ENCODE results near the gene ZBTB39.
"Not testable (repeated sequence)": the region's sequence is repeated elsewhere in the genome, so short reads cannot be mapped to it uniquely, and the experiment has no call there.

ZBTB39 gene

DNA sequence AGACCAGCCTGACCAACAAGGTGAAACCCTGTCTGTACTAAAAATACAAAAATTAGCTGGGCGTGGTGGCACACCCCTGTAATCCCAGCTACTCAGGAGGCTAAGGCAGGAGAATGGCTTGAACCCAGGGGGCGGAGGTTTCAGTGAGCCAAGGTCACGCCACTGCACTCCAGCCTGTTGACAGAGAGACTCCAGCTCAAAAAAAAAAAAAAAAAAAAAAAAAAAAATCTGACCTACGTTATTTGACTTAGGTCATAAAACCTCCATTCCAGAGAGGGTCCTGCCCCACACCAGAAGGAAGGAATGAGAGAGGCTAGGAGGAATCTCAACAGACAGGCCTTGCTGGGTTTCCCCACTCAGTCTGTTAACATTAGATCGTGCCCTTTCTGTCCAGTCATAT is 12.0 kb upstream of the ZBTB39 start:
- not testable (repeated sequence) for H3K36me3 ChIP-seq (ENCODE audit: control insufficient read depth in 2 of 2, insufficient read depth in 2 of 2, low read length in 2 of 2); H3K4me3 ChIP-seq (ENCODE audit: low read length in 2 of 2); H3K27me3 ChIP-seq (ENCODE audit: control insufficient read depth in 2 of 2, insufficient read depth in 2 of 2, low read length in 2 of 2); H3K9me3 ChIP-seq (ENCODE audit: control insufficient read depth in 2 of 2, low read length in 2 of 2); H3K4me1 ChIP-seq (ENCODE audit: control insufficient read depth in 2 of 2, insufficient read depth in 2 of 2, low read length in 2 of 2); H3K9ac ChIP-seq (ENCODE audit: low read depth in 1 of 2, low read length in 2 of 2); H3K27ac ChIP-seq (ENCODE audit: low read depth in 2 of 2, low read length in 2 of 2)

DNA sequence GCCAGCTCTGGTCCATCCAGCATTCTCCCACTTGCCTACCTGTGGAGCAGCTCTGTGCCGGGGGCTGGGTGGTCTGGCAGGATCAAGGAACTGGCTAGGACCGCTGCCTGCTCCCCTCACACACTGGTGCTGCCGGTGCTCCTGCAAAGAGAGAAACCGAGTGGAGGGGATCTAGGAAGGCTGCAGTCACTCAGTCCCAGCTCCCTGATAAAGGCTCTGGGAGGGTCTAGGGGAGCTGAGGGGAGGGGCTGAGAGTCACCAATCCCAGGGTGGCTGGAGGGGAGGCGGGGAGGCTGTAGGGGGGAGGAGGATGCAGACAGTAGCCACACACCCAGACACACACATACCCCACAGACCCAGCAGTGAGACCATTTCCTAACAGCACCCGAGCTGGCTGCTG is 10.0 kb upstream of the ZBTB39 start, which contains the start of gene TAC3:
TSS of gene TAC3 (minus strand) at position 182 of the 400 bp plus-strand sequence. CDS start 732 bp downstream, outside the sequence.
- no peaks in the 10 kb centered on the region for H3K9me3 ChIP-seq (ENCODE audit: control insufficient read depth in 2 of 2, low read length in 2 of 2)
- H3K27me3 ChIP-seq (ENCODE audit: control insufficient read depth in 2 of 2, insufficient read depth in 2 of 2, low read length in 2 of 2): no peaks in the 10 kb centered on the region
- H3K36me3 ChIP-seq (ENCODE audit: control insufficient read depth in 2 of 2, insufficient read depth in 2 of 2, low read length in 2 of 2): no peaks in the 10 kb centered on the region
- no peak within 1 kb of the TSS for H3K9ac ChIP-seq (ENCODE audit: low read depth in 1 of 2, low read length in 2 of 2)
- H3K4me1 ChIP-seq (ENCODE audit: control insufficient read depth in 2 of 2, insufficient read depth in 2 of 2, low read length in 2 of 2): no peaks in the 10 kb centered on the region
- H3K27ac ChIP-seq (ENCODE audit: low read depth in 2 of 2, low read length in 2 of 2): no peak within 1 kb of the TSS
- H3K4me3 ChIP-seq (ENCODE audit: low read length in 2 of 2): no peak within 1 kb of the TSS

DNA sequence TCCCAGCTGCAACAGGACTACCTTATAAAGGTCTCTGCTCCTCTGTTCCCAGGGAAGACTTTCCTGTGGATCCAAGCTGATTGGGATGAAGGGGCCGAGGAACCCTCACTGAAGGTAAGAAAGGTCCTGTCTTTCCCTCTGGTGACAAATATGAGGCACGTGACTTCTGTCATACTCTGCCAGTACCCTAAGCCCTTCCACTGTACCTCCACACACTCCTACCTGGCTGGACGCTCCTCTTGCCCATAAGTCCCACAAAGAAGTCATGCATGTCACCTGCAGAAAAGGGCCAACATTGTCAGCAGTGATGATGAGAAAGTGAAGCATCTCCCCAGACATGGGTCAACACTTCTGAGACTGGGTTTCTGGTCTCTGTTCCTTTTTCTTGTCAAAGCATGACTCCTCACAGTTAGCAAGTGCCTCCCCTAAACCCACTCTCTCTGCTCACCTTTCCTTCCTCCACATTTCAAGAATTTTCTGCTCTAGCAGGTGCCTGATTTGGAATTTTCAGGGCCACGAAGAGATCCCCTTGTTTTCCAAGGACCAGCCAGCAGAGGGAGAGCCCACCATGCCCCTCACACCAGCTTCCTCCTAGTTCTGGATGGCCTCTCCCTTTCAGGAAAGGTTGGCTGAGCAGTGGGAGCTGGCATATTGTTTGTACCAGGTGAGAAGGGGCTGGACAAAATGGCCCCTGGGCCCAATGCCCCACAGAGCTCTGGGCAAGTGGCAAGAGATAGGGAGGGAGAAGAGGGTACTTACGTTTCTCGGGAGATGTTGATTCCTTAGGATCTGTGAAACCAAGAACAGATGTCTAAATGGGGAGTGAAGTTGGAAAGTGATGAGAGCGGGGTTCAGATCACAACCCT is 6.5 kb upstream of the ZBTB39 start:
- Histone ChIP-seq H3K9me3 (ENCODE audit: control insufficient read depth in 2 of 2, low read length in 2 of 2) (no peaks in the 10 kb centered on the region), H3K27ac (ENCODE audit: low read depth in 2 of 2, low read length in 2 of 2) (no peak overlapping the region), H3K9ac (ENCODE audit: low read depth in 1 of 2, low read length in 2 of 2) (no peak overlapping the region), H3K27me3 (ENCODE audit: control insufficient read depth in 2 of 2, insufficient read depth in 2 of 2, low read length in 2 of 2) (no peaks in the 10 kb centered on the region), H3K4me1 (ENCODE audit: control insufficient read depth in 2 of 2, insufficient read depth in 2 of 2, low read length in 2 of 2) (no peaks in the 10 kb centered on the region), H3K36me3 (ENCODE audit: control insufficient read depth in 2 of 2, insufficient read depth in 2 of 2, low read length in 2 of 2) (no peaks in the 10 kb centered on the region), H3K4me3 (ENCODE audit: low read length in 2 of 2) (no peak overlapping the region)

GRCh38 chr12:57011438-57012424 is 5.4 kb upstream of the ZBTB39 start:
- no peak overlapping the region for H3K27ac ChIP-seq (ENCODE audit: low read depth in 2 of 2, low read length in 2 of 2)
- no peaks in the 10 kb centered on the region for H3K27me3 ChIP-seq (ENCODE audit: control insufficient read depth in 2 of 2, insufficient read depth in 2 of 2, low read length in 2 of 2)
- peaks cover 2 to 3% of the 10 kb centered on the region in 2 donors for H3K4me1 ChIP-seq (ENCODE audit: control insufficient read depth in 2 of 2, insufficient read depth in 2 of 2, low read length in 2 of 2)
- no peak overlapping the region for H3K4me3 ChIP-seq (ENCODE audit: low read length in 2 of 2)
- H3K9me3 ChIP-seq (ENCODE audit: control insufficient read depth in 2 of 2, low read length in 2 of 2): no peaks in the 10 kb centered on the region
- no peak overlapping the region for H3K9ac ChIP-seq (ENCODE audit: low read depth in 1 of 2, low read length in 2 of 2)
- no peaks in the 10 kb centered on the region for H3K36me3 ChIP-seq (ENCODE audit: control insufficient read depth in 2 of 2, insufficient read depth in 2 of 2, low read length in 2 of 2)

GRCh38 chr12:57010627-57011247 is 4.4 kb upstream of the ZBTB39 start:
- H3K9me3 ChIP-seq (ENCODE audit: control insufficient read depth in 2 of 2, low read length in 2 of 2): no peaks in the 10 kb centered on the region
- no peak overlapping the region for H3K27ac ChIP-seq (ENCODE audit: low read depth in 2 of 2, low read length in 2 of 2)
- no peak overlapping the region for H3K4me3 ChIP-seq (ENCODE audit: low read length in 2 of 2)
- no peak overlapping the region for H3K9ac ChIP-seq (ENCODE audit: low read depth in 1 of 2, low read length in 2 of 2)
- H3K36me3 ChIP-seq (ENCODE audit: control insufficient read depth in 2 of 2, insufficient read depth in 2 of 2, low read length in 2 of 2): no peaks in the 10 kb centered on the region
- no peaks in the 10 kb centered on the region for H3K27me3 ChIP-seq (ENCODE audit: control insufficient read depth in 2 of 2, insufficient read depth in 2 of 2, low read length in 2 of 2)
- peaks cover 5% of the 10 kb centered on the region in 2 donors for H3K4me1 ChIP-seq (ENCODE audit: control insufficient read depth in 2 of 2, insufficient read depth in 2 of 2, low read length in 2 of 2)

GRCh38 chr12:57009949-57010626 is 3.7 kb upstream of the ZBTB39 start:
- no peaks in the 10 kb centered on the region for H3K27me3 ChIP-seq (ENCODE audit: control insufficient read depth in 2 of 2, insufficient read depth in 2 of 2, low read length in 2 of 2)
- no peaks in the 10 kb centered on the region for H3K9me3 ChIP-seq (ENCODE audit: control insufficient read depth in 2 of 2, low read length in 2 of 2)
- H3K27ac ChIP-seq (ENCODE audit: low read depth in 2 of 2, low read length in 2 of 2): no peak overlapping the region
- peaks cover 5 to 11% of the 10 kb centered on the region in 2 donors for H3K4me1 ChIP-seq (ENCODE audit: control insufficient read depth in 2 of 2, insufficient read depth in 2 of 2, low read length in 2 of 2)
- no peak overlapping the region for H3K9ac ChIP-seq (ENCODE audit: low read depth in 1 of 2, low read length in 2 of 2)
- no peaks in the 10 kb centered on the region for H3K36me3 ChIP-seq (ENCODE audit: control insufficient read depth in 2 of 2, insufficient read depth in 2 of 2, low read length in 2 of 2)
- no peak overlapping the region for H3K4me3 ChIP-seq (ENCODE audit: low read length in 2 of 2)

DNA sequence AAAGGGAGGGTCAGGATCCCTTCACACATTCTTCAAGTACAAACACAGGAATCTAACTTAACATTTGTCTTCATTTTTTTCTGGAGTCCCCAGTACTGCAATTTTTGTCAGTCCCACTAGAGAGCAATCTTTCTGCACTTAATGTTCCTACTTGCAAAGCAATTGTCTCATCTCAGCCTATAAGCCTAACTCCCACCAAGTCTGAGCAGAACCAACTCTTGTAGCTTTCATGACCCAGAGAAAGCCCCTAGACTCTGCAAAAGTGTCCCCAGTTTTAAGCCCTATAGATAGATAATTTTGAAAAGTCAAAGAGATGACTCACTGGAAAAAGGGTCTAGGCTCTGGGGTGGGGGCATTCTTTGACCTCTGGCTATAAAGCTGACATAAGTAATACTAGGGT is 1.8 kb upstream of the ZBTB39 start:
- H3K4me1 ChIP-seq (ENCODE audit: control insufficient read depth in 2 of 2, insufficient read depth in 2 of 2, low read length in 2 of 2): peaks cover 5 to 11% of the 10 kb centered on the region in 2 donors

GRCh38 chr12:57006809-57007475 is 596 bp upstream of the ZBTB39 start:
- Histone ChIP-seq H3K27me3 (ENCODE audit: control insufficient read depth in 2 of 2, insufficient read depth in 2 of 2, low read length in 2 of 2) (no peaks in the 10 kb centered on the region), H3K9me3 (ENCODE audit: control insufficient read depth in 2 of 2, low read length in 2 of 2) (no peaks in the 10 kb centered on the region), H3K27ac (ENCODE audit: low read depth in 2 of 2, low read length in 2 of 2) (peak overlapping the region in 1 of 2 donors; percentile 32), H3K36me3 (ENCODE audit: control insufficient read depth in 2 of 2, insufficient read depth in 2 of 2, low read length in 2 of 2) (peaks cover 21 to 25% of the 10 kb centered on the region in 2 donors), H3K4me1 (ENCODE audit: control insufficient read depth in 2 of 2, insufficient read depth in 2 of 2, low read length in 2 of 2) (peaks cover 5 to 11% of the 10 kb centered on the region in 2 donors), H3K4me3 (ENCODE audit: low read length in 2 of 2) (peak overlapping the region; percentile 42 to 67), H3K9ac (ENCODE audit: low read depth in 1 of 2, low read length in 2 of 2) (peak overlapping the region in 1 of 2 donors; percentile 65)

More for the DNA sequence above, 1.8 kb upstream of the ZBTB39 start:
- Histone ChIP-seq H3K9me3 (ENCODE audit: control insufficient read depth in 2 of 2, low read length in 2 of 2) (no peaks in the 10 kb centered on the region), H3K9ac (ENCODE audit: low read depth in 1 of 2, low read length in 2 of 2) (no peak overlapping the region), H3K27ac (ENCODE audit: low read depth in 2 of 2, low read length in 2 of 2) (peak overlapping the region in 1 of 2 donors; percentile 6), H3K27me3 (ENCODE audit: control insufficient read depth in 2 of 2, insufficient read depth in 2 of 2, low read length in 2 of 2) (no peaks in the 10 kb centered on the region), H3K36me3 (ENCODE audit: control insufficient read depth in 2 of 2, insufficient read depth in 2 of 2, low read length in 2 of 2) (peaks cover 13 to 14% of the 10 kb centered on the region in 2 donors), H3K4me3 (ENCODE audit: low read length in 2 of 2) (no peak overlapping the region)

GRCh38 chr12:57004651-57005050 is 1.7 kb downstream of the ZBTB39 start:
- H3K9me3 ChIP-seq (ENCODE audit: control insufficient read depth in 2 of 2, low read length in 2 of 2): no peaks in the 10 kb centered on the region
- no peak overlapping the region for H3K27ac ChIP-seq (ENCODE audit: low read depth in 2 of 2, low read length in 2 of 2)
- peaks cover 29 to 31% of the 10 kb centered on the region in 2 donors for H3K36me3 ChIP-seq (ENCODE audit: control insufficient read depth in 2 of 2, insufficient read depth in 2 of 2, low read length in 2 of 2)
- peaks cover 10 to 11% of the 10 kb centered on the region in 2 donors for H3K4me1 ChIP-seq (ENCODE audit: control insufficient read depth in 2 of 2, insufficient read depth in 2 of 2, low read length in 2 of 2)
- H3K9ac ChIP-seq (ENCODE audit: low read depth in 1 of 2, low read length in 2 of 2): no peak overlapping the region
- no peak overlapping the region for H3K4me3 ChIP-seq (ENCODE audit: low read length in 2 of 2)
- H3K27me3 ChIP-seq (ENCODE audit: control insufficient read depth in 2 of 2, insufficient read depth in 2 of 2, low read length in 2 of 2): no peaks in the 10 kb centered on the region
